Measurements from ENCODE around the gene CTNND2.

GRCh38 chr5:11306365-11306764, 597.9 kb downstream of the CTNND2 start:
- TF ChIP-seq PATZ1 (tag by site-specific recombination; IDR thresholded peaks at IDR 0.05), result no peak
- TF ChIP-seq ZNF776 (tag by site-specific recombination; IDR thresholded peaks at IDR 0.05; ENCODE audit: borderline replicate concordance), result no peak
- TF ChIP-seq PBX3 (CRISPR knock-in tag; IDR thresholded peaks at IDR 0.05), result no peak
- TF ChIP-seq ZNF513 (tag by site-specific recombination; IDR thresholded peaks at IDR 0.05), result no peak
- no peak for TF ChIP-seq CTCF (tag by site-specific recombination; IDR thresholded peaks at IDR 0.05)
- no peak for TF ChIP-seq YY1 (tag by site-specific recombination; IDR thresholded peaks at IDR 0.05)
- no peak for TF ChIP-seq TCF7L2 (IDR thresholded peaks at IDR 0.05; ENCODE audit: borderline replicate concordance, low read depth, low read length)
- no peak for TF ChIP-seq ZBTB1 (tag by site-specific recombination; IDR thresholded peaks at IDR 0.05)
- no peak for TF ChIP-seq BCL11A (tag by site-specific recombination; IDR thresholded peaks at IDR 0.05; ENCODE audit: low read depth)
